Measurements from ENCODE around the gene NFYB.

Gene NFYB

GRCh38 chr12:104180374-104180773 is 42.4 kb upstream of the NFYB start:
- Histone ChIP-seq H3K4me1 (ENCODE audit: insufficient read depth, low read length) (peaks cover 5% of the 10 kb centered on the region; the same call in 1 of the 2 replicates), H3K4me2 (ENCODE audit: insufficient read depth, low read length) (no peak overlapping the region), H4K20me1 (ENCODE audit: insufficient read depth, low read length) (no peaks in the 10 kb centered on the region), H2AFZ (ENCODE audit: low read depth, low read length) (no peak overlapping the region), H3K79me2 (ENCODE audit: insufficient read depth, low read length) (no peaks in the 10 kb centered on the region), H3K36me3 (ENCODE audit: insufficient read depth, low read length) (no peaks in the 10 kb centered on the region), H3K27me3 (ENCODE audit: insufficient read depth, low read length, poor library complexity) (no peaks in the 10 kb centered on the region), H3K27ac (ENCODE audit: low read length) (no peak overlapping the region), H3K4me3 (ENCODE audit: low read depth in 1 of 2, low read length in 2 of 2) (no peak overlapping the region), H3K9me3 (ENCODE audit: insufficient read depth, low read length, severe bottlenecking) (peaks cover 13% of the 10 kb centered on the region), H3K9ac (ENCODE audit: low read depth, low read length) (no peak overlapping the region)
- TF ChIP-seq EZH2 (IDR thresholded peaks at IDR 0.05; ENCODE audit: borderline replicate concordance, low read depth, low read length, severe bottlenecking) = no peak
- TF ChIP-seq, protein P1, sequence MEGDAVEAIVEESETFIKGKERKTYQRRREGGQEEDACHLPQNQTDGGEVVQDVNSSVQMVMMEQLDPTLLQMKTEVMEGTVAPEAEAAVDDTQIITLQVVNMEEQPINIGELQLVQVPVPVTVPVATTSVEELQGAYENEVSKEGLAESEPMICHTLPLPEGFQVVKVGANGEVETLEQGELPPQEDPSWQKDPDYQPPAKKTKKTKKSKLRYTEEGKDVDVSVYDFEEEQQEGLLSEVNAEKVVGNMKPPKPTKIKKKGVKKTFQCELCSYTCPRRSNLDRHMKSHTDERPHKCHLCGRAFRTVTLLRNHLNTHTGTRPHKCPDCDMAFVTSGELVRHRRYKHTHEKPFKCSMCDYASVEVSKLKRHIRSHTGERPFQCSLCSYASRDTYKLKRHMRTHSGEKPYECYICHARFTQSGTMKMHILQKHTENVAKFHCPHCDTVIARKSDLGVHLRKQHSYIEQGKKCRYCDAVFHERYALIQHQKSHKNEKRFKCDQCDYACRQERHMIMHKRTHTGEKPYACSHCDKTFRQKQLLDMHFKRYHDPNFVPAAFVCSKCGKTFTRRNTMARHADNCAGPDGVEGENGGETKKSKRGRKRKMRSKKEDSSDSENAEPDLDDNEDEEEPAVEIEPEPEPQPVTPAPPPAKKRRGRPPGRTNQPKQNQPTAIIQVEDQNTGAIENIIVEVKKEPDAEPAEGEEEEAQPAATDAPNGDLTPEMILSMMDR (IDR thresholded peaks at IDR 0.05; ENCODE audit: borderline replicate concordance, extremely low read depth, low read length, poor library complexity, severe bottlenecking) = no peak
- ATAC-seq (ENCODE audit: insufficient read depth, low read depth) (no peak), DNase-seq (no peak)

DNA sequence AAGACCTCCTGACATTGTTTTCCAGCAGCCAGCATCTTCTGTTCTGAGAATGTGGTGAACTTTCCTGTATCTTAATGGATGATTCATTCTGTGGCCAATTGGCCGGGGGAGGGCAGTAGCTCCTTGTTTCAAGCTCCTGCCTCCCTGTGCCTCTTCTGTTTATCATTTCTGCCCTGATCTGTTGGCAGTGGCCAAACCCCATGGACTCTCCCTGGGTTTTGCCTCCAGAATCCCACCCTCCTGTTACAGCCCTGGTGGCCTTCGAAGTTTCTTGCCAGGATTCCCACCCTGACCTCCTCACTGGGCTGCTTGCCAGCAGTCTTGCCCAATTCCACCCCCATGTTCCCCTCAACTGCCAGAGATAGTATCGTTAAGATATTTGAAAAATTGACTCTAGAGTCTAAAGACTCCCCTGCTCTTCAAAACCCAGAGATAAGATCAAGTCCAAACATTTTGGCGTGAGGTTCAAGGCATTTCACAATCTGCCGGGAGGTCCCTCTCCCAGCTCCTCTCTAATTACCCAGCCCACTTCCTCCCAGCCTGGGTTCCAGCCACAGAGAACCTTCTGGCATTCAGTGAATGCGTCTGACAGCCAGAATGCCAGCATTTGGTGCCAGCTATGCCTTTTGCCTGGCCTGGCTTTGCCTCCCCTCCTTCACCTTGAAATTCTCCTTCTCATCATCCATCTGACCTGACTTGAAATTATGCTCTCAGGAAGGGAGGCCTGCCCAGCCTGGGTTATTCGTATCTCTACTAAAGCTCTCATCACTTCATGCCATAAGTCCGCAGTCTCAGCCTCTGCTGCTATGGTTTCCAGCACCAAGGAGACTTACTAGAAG is 39.9 kb upstream of the NFYB start:
- H3K27me3 ChIP-seq (ENCODE audit: insufficient read depth, low read length, poor library complexity) = no peaks in the 10 kb centered on the region
- TF ChIP-seq, protein P1 (IDR thresholded peaks at IDR 0.05; ENCODE audit: borderline replicate concordance, extremely low read depth, low read length, poor library complexity, severe bottlenecking) = no peak
- H3K27ac ChIP-seq (ENCODE audit: low read length) = no peak overlapping the region
- ATAC-seq (ENCODE audit: insufficient read depth, low read depth) (peak; percentile 65), DNase-seq (peak; percentile 28)
- no peaks in the 10 kb centered on the region for H3K36me3 ChIP-seq (ENCODE audit: insufficient read depth, low read length)
- H3K4me2 ChIP-seq (ENCODE audit: insufficient read depth, low read length) = no peak overlapping the region
- no peak overlapping the region for H2AFZ ChIP-seq (ENCODE audit: low read depth, low read length)
- H3K4me3 ChIP-seq (ENCODE audit: low read depth in 1 of 2, low read length in 2 of 2) = no peak overlapping the region
- H4K20me1 ChIP-seq (ENCODE audit: insufficient read depth, low read length) = no peaks in the 10 kb centered on the region
- H3K4me1 ChIP-seq (ENCODE audit: insufficient read depth, low read length) = peaks cover 5% of the 10 kb centered on the region; the same call in 1 of the 2 replicates
- no peaks in the 10 kb centered on the region for H3K9me3 ChIP-seq (ENCODE audit: insufficient read depth, low read length, severe bottlenecking)
- H3K9ac ChIP-seq (ENCODE audit: low read depth, low read length) = no peak overlapping the region
- no peaks in the 10 kb centered on the region for H3K79me2 ChIP-seq (ENCODE audit: insufficient read depth, low read length)

- Histone ChIP-seq H3K27ac (ENCODE audit: low read length) (no peak overlapping the region), H3K9ac (ENCODE audit: low read depth, low read length) (no peak overlapping the region), H3K4me2 (ENCODE audit: insufficient read depth, low read length) (no peak overlapping the region), H3K27me3 (ENCODE audit: insufficient read depth, low read length, poor library complexity) (no peaks in the 10 kb centered on the region), H3K4me1 (ENCODE audit: insufficient read depth, low read length) (peaks cover 5% of the 10 kb centered on the region; the same call in 1 of the 2 replicates), H2AFZ (ENCODE audit: low read depth, low read length) (no peak overlapping the region), H3K36me3 (ENCODE audit: insufficient read depth, low read length) (no peaks in the 10 kb centered on the region), H4K20me1 (ENCODE audit: insufficient read depth, low read length) (no peaks in the 10 kb centered on the region), H3K79me2 (ENCODE audit: insufficient read depth, low read length) (no peaks in the 10 kb centered on the region), H3K4me3 (ENCODE audit: low read depth in 1 of 2, low read length in 2 of 2) (no peak overlapping the region), H3K9me3 (ENCODE audit: insufficient read depth, low read length, severe bottlenecking) (no peaks in the 10 kb centered on the region)
- no peak for ATAC-seq (ENCODE audit: insufficient read depth, low read depth)
- TF ChIP-seq EZH2 (IDR thresholded peaks at IDR 0.05; ENCODE audit: borderline replicate concordance, low read depth, low read length, severe bottlenecking) = no peak
- TF ChIP-seq, protein P1 (IDR thresholded peaks at IDR 0.05; ENCODE audit: borderline replicate concordance, extremely low read depth, low read length, poor library complexity, severe bottlenecking) = no peak
- DNase-seq = no peak
Measured at GRCh38 chr12:104177336-104177662, 39.3 kb upstream of the NFYB start.
